NCI-H128 (cell line): ENCODE measurements around the gene IQCM.
"Not testable (repeated sequence)": the region's sequence is repeated elsewhere in the genome, so short reads cannot be mapped to it uniquely, and the experiment has no call there.

Source experiments
- DNase-seq: peaks from one replicate; lab custom pipeline; 2025; ENCODE audit not compliant: unreplicated experiment; lab: John Stamatoyannopoulos, UW

IQCM gene

DNA sequence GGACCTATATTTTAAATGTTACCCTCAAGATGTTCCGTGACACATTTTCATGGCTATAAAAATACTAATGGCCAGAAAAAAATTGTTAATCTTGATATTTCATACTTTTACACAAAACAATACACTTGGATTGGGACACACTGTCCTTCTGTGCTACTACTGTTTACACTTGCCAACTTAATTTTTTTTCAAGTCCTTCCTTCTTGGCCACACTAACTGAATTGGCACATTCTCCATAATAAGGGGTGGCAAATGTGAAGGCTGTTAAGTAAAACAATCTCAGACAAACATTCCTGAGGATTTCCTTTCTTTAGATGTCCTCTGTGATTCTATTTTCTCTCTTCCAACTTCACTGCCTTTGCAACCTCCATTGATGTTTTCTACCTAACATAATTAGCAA is 225.8 kb downstream of the IQCM start:
- DNase-seq, result no peak

DNA sequence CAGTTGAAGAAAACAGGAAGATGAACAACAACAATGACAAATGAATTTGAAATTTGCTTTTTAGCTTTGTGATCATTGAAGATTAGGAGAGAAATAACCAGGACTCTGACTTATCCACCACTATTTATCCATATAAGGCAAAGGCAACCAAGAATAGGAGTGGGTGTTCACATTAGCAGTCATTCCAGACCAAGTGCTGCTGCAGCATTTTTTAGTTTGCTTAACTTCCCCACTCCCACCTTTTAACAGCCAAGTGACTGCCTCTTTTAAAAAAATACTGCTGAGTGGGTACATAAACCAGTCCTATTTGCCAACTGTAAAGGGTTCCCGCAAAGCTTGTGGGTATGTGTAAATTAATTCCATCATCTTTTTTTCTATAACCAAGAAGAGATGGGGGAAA is 230.9 kb downstream of the IQCM start:
- no peak for DNase-seq

DNA sequence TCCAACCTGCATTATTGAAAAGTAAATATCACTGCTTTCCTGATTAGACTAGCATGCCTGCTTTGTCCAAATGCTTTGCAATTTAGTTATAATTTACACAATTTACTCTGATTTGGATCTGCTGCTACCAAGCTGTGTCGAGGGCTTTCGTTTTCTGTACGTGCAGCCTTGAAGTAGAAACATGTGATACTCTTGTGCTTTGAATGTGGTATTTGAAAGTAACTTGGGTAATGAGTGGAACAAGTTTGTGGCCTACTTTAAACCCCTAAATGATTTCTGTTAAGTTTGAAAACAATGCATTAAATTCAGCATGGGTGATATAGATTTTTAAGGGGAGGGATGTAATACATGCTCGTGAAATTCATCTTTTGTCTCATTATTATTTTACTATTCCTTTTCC is 240.7 kb downstream of the IQCM start:
- no peak for DNase-seq

DNA sequence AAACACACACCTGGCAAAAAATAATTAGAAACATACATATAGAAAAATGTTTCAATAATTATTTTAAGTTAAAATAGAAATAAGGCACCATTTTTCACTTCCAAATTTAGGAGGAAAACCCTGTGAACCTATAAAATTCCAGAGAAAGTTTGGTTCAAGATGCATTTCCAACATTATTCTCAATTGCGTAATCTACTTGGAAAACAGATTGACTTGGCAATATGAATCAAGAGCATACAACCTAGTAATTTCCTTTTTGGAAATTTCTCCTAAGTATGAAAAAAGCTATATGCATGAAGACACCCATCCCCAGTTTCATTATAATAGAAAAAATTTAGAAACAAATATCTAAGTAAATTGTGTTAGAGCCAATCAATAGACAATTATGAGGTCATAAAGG is 242.9 kb downstream of the IQCM start:
- DNase-seq, result no peak

DNA sequence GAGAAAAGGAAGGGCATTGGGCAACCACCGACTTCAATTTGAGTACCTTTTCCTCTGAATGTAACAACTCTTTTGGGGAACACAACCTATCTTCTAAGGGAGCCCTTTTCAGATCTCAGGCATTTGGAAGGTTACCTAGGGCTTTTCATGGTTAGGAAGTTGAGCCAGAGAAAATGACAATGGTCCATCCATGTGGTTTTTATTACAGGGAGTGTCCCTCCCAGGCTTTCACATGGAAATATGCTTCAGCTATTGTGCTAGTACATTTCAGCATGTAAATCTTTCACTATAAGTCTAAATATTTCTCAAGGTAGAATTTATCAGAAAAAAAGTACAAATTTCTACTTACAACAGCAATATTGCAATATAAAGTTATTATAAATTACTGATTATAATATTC is 259.8 kb downstream of the IQCM start:
- DNase-seq, result no peak

DNA sequence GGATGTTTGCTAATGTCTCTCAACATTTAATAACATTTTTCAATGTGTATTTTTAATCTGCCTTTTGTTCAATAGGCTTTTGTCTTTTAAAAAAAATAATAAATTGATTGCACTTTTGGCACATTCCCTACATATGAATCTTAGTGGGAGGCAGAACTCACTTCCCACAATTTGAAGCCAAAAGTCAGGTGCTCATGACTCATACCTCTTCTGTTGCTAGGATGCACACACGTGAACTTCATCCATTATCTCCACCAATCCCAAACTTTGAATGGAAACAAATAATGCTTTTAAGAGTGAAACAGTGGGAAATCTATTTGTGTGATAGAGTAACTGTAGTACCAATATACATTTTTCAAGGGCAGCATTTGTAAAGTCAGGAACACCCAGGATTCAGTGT is 260.5 kb downstream of the IQCM start:
- DNase-seq, result no peak

DNA sequence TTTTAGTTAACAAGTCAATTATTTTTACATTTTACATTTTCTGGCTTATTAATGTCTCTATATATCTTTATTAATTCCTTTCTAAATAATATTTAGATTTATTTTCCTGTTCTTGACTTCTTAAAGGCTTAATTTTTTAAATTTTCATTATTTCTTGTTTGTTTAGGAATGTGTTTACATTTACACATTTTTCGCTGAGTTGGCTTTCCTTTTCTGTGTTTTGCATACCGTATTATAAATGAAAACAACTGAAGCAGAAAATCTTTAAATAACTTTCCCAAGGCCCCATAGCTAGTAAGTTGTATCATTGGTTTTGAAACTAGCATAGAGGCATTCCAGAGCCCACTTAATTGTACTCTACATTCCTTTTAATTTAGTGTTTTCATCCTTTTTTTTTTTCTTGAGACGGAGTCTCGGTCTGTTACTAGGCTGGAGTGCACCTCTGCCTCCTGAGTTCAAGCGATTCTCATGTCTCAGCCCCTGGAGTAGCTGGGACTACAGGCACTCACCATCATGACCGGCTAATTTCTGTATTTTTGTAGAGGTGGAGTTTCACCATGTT is 261.6 kb downstream of the IQCM start:
- DNase-seq, result no peak

DNA sequence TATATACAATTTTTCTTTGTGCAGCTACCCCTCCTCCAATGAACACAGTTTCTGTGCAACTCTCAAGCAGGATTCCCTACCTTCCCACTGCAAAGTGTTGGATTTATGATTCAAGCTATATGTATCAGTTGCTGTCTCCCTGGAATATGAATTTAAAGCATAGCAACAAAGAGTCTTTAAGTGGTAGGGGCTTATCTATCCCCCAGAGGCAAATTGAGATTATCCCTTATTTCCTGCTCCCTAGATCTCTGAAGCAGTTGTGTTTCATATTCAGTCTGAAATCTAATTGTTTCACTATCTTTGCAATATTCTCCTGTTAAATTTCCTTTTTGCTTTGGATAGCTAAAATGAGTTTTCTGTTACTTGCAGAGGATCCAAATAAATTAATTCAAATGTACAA is 263.0 kb downstream of the IQCM start:
- DNase-seq, result no peak

DNA sequence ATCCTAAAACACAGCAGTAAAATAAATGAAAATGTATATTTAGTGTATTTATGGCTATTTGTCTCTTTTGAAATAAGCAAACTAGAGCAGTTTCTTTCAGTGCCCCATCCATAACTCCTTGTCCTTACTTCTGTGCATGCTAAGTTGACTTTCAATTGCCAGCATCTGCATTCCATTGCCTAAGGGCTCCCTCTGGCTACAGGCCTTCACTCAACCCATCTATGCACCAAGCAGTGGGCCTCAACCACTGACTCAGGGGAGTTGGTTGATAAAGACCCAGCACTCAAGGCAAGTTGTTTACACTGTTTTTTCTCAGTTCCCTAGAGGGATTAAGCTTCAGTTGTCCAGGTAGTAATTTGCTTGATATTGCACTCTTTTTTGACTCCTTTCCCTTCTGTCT is 265.7 kb downstream of the IQCM start:
- no peak for DNase-seq

DNA sequence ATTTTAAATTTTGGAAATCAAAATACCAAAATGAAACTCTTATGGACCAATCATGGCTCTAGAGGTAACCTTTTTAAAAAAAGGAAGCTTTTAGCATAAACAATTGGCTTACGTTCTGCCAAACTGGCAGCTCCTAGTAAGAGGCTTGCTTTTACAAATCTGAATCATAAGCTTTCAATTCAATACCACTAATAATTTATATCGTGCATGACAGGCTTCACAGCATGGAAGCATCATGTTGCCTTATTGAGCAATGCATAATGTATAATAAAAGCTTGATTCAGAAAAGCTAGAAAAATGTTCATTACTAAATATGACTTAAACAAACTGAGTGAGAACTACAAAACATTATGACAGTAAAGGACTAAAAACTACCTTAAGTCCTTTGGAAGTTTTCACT is 280.9 kb downstream of the IQCM start:
- no peak for DNase-seq

DNA sequence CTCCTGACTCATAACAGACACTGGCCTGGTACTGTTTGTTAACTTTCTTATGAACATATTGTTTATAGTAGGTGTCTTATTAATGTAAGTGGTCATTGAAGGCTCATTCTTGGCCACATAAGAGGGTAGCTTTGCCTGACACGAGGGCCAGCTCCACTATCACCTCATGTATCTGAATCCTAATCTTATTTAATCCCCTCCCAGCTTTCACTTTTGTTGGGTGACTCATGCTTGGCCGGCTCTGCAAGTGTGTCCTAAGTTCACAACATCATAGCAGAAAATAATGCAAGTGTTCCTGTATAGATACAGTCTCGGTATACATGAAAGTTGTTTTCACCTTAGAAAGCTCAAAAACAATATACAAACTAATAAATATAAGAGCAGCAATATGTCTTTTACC is 283.8 kb downstream of the IQCM start:
- no peak for DNase-seq

DNA sequence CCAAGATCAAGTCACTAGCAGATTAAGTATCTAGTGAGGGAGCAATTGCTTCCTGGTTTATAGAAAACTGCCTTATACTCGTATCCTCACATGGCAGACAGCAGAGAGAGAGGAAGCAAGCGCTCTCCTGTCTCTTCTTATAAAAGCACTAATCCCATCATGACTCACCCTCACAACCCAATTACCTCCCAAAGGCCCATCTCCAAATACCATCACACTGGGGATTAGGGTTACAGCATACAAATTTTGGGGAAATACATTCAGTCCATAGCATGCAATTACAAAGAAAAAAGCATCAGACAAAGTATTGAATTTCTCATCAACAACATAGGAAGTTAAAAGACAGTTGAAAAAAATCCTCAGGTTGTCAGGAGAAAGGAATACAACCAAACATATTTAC is 292.6 kb downstream of the IQCM start:
- no peak for DNase-seq

DNA sequence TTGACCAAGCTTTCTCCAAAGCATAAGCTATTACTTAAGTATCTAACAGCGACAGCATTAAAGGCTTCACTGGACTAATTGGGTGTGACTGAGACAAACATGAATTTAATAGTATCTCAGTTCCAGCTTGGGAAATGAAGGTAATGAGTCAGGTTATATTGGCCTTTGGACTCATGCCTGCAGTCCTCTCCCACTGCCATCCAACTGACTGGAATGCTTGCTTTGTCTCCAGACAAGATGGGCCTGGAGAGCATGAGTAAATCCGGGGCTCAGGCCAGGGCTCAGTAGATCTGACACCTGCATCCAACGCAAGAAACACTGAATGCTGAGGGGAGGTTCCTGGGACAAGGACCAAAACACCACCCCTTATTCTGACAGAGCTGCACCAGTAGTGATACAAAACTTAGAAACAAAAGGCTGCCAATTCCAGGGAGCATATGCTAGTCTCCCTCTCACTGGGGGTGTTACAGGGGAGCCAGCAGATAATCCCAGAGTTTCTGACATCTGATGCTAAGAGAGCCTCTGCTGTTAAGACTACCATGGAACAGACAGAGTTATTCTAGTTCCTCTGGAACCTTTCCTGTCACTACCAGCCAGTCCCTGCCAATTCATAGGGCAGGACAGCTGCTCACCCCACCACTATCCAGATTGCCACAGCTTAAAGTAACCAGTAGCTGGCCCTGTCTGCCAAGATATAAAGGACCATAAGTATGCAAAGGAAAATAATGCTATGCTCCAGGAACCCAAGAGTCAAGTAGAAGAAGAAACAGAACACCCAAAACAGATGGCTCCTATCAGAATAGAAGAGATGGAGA is 293.8 kb downstream of the IQCM start:
- DNase-seq, result no peak

DNA sequence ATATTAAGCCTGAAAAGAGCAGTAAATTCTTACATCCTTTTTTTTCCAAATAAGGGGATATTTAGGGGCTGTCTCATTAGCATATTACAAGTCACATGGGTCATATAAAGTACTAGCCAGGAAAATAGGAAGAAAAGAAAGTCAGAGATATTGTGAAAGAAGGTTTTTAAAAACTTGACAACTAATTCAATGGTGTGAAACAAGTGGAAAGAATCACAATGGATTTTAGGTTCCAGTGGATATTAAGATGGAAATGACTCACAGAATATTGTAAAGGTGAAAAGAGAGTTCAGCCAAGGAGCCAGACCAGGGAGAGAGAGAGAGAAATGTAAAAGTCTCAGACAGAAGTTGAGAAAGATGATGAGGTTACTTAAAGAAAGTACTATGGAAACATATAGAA is 297.2 kb downstream of the IQCM start:
- DNase-seq, result no peak

DNA sequence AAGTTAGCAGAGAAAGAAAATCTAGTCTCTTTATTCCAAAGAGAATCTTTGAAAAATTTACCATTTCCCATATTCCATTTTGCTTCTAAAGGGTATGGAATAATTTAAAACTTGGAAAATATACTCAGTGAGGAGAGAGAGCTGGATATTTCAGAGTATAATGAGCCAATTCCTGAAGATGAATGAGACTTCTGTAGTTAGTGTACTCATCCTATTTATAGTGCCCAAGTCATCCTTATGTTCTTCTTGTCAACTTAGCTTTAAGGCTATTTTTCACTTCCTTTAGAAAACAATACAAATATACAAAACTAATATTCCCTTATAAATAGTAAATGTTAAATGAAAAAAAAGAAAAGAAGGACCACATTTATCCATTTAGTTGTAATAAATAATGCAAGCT is 302.6 kb downstream of the IQCM start:
- DNase-seq, result no peak

DNA sequence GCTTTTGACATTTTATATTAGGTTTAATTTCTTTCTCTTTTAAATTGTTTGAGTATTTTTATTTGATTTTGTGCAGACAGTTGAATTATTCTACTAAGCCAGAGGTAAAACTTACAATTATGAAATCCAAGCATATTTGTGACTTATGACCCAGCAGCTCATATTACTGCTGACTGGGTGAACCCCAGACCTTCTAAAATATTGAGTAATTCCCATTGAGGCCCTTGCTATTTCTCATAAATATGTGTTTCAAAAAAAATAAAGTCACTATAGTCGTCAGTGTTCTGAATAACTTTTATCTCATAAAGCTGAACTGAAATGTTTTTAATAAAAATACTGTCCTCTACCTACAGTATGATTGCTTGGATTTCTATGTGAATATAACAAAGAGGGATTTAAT is 303.1 kb downstream of the IQCM start:
- no peak for DNase-seq

DNA sequence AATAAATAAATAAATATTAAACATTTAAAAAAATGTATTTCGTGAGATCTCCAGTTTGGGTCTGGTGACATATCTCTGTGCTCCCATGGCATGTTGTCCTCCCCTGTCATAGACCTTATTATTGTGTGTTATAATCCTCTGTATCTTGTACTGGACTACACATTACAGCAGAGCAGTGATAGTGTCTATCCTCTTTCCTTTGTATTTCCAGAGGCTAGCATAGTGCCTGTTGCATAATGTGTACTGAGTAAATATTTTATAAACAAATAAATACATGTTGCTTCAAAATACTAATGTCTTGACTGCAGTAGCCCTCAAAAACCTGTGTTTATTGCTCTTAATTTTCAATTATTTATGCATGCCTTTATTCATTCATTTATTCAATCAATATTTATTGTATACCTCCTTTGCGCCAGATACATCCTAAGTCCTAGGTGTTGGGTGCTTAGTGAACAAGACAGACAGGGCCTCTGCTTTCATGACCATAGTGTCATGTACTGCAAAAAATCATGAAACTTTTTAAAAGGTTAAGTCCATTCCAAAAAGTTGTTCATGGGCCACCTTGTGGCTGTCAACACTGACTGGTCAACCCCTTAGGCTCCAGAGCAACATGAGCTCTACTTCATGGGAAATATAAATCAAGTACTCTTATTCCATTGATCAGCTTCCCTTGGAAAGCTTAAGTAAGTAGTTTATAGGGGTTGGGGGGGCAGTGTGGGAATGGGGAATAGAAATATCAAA is 303.9 kb downstream of the IQCM start:
- DNase-seq, result no peak

DNA sequence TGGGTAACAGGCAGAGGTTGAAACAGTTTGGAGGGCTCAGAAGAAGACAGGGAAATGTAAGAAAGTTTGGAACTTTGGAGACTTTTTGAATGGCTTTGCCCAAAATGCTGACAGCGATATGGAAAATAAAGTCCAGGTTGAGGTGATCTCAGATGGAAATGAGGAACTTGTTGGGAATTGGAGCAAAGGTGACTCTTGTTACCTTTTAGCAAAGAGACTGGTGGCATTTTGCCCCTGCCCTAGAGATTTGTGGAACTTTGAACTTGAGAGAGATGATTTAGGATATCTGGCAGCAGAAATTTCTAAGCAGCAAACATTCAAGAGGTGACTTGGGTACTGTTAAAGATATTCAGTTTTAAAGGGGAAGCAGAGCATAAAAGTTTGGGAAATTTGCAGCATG is 308.3 kb downstream of the IQCM start:
- not testable (repeated sequence) for DNase-seq

DNA sequence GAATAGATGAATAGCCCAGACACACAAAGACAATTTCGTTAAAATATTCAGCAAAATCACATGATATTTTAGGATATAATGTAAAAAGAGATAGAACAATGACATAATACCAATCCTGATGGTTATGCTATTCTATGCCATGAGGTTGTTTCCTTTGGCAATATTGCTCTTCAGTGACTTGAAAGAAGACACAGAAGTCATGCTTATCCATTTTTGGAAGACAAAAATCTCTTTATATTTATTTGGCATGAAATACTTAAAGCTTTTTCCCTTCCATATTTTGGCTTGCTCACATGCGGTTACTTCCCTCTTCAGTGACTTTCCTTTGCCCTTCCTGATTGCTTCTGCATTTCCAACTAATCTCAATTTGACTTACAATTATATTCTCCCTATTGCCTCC is 314.8 kb downstream of the IQCM start:
- DNase-seq, result no peak

DNA sequence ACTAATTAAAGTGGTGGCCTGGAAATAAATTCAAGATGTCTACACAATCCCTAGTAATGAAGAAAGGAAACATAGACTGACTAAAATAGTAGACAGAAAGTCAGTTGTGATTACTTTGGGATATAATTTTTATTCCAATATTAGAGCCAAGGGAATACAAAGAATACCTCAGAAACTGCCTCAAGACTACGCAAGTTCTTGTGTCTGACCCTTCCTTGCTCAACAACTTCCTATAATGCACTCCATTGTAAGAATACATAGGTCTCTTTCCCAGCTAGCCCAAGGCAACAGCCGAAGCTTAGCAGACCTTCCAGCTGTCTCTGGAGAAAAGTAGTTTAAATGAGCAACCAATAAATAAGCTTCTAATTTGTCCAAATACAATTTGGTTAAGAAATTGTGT is 315.9 kb downstream of the IQCM start:
- DNase-seq, result no peak

DNA sequence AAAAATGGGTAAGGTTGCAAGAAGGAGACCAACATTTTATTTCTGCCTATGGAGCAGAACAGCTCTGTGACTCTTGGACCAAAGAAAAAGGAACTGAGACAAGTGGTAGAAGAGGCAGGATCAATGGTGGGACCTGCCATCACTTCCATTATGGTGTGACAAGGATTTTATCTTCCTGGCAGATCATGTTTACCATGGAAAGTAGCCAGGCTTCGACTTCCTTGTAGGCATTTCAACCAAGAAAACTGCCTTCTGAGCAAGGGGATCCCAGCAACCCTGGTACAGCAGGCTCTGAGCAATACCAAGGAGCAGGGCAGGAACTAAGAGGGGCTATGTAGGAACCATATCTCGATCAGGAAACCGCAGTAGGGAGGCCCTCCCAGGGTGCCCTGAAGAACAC is 317.4 kb downstream of the IQCM start:
- no peak for DNase-seq

DNA sequence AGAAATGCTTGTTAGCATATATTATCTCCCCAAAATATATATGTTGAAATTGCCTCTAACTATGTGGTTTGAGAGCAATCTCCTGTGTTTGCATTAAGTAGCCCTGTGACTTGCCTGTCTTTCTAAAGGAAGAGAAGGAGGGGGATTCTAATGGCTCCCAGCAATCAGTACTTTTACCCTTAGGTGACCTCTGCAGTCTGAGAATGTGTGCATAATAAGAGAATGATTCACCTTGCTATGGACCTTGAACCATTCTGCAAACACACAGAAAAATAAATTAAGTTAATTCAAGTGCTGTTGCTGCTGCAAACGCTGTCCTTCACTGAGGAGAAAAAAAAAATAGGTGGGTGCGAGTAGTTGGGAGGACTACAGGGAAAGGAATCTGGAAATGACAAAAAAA is 322.2 kb downstream of the IQCM start:
- DNase-seq, result no peak
